IMR-90 (cell line): Measurements from ENCODE around the gene NFKBIA.
A peak's percentile ranks its signal among the peaks of the same experiment; 100 is the strongest.

ENCODE experiments used
- BHLHE40 ChIP-seq: fragments of 150-350 bp; IDR thresholded peaks from 2 replicates; pipeline ENCODE4 v1.6.1; 2016; ENCODE audit warnings: mild to moderate bottlenecking, low read depth, low read length
- CEBPB ChIP-seq: IDR thresholded peaks from 2 replicates; pipeline ENCODE4 v1.6.1; 2012; ENCODE audit warnings: low read depth, low read length, improper control_type of control experiment
- FOS ChIP-seq: fragments of 150-350 bp; IDR thresholded peaks from 2 replicates; pipeline ENCODE4 v1.6.1; 2016; ENCODE audit warnings: low read depth, low read length
- NFE2L2 ChIP-seq: fragments of 150-350 bp; IDR thresholded peaks from 2 replicates; pipeline ENCODE4 v1.6.1; 2016; ENCODE audit warnings: low read depth, mild to moderate bottlenecking, low read length
- POLR2A ChIP-seq: IDR thresholded peaks from 2 replicates; pipeline ENCODE4 v1.6.1; 2012; ENCODE audit warnings: mild to moderate bottlenecking, low read depth, low read length
- RAD21 ChIP-seq: IDR thresholded peaks from 2 replicates; pipeline ENCODE4 v1.6.1; 2012; ENCODE audit warnings: low read length, improper control_type of control experiment
- RCOR1 ChIP-seq: IDR thresholded peaks from 2 replicates; pipeline ENCODE4 v1.6.1; 2012; ENCODE audit warnings: mild to moderate bottlenecking, low read length, improper control_type of control experiment; ENCODE audit not compliant: insufficient replicate concordance
- RFX5 ChIP-seq: IDR thresholded peaks from 2 replicates; pipeline ENCODE4 v1.8.0; 2012; ENCODE audit warnings: low read depth, mild to moderate bottlenecking, low read length, moderate library complexity
- USF2 ChIP-seq: fragments of 150-350 bp; IDR thresholded peaks from 2 replicates; pipeline ENCODE4 v1.6.1; 2017; ENCODE audit warnings: mild to moderate bottlenecking, antibody characterized with exemption, low read length, low read depth
- TF ChIP-seq, protein P1 (sequence below): conservative IDR thresholded peaks from 2 replicates; pipeline ENCODE4 v1.5.1; 2012; ENCODE audit warnings: mild to moderate bottlenecking, low read depth, low read length, improper control_type of control experiment
- TF ChIP-seq, protein P2 (sequence below): fragments of 150-350 bp; IDR thresholded peaks from 2 replicates; pipeline ENCODE4 v1.6.1; 2016; ENCODE audit warnings: low read depth, mild to moderate bottlenecking, low read length, moderate library complexity, borderline replicate concordance

DNA sequence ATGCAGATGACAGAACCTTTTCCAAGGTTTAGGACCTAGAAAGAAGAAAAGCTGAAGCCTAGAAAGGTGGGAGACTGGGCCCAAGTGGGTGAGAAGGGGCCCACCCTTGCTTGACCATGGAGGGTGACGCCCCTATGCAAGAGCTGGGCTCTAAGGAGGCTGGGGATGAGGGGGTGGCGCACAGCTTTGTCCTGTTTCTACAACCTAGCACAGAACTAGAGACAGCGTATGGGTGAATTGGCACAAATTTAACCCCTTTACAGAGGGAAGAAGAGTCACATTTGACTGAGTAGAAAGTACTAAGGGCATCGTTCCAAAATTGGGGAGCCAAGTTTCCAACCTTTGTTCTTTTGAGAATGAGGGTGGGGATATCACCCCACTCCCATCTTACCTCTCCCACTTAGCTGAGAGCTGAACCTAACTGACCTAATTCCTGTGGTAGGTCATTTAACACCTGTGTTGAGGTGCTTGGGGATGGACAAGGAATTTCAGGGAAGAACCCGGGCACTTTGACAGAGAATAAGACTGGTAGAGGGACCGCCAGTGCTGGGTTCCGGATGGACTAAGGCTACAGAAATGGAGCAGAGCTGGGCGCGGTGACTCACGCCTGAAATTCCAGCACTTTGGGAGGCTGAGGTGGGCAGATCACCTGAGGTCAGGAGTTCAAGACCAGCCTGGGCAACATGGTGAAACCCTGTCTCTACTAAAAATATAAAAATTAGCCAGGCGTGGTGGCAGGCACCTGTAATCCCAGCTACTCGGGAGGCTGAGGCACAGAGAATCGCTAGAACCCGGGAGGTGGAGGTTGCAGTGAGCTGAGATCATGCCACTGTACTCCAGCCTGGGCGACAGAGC lies 5.2 kb downstream of the NFKBIA start:
- TF ChIP-seq, protein P1, sequence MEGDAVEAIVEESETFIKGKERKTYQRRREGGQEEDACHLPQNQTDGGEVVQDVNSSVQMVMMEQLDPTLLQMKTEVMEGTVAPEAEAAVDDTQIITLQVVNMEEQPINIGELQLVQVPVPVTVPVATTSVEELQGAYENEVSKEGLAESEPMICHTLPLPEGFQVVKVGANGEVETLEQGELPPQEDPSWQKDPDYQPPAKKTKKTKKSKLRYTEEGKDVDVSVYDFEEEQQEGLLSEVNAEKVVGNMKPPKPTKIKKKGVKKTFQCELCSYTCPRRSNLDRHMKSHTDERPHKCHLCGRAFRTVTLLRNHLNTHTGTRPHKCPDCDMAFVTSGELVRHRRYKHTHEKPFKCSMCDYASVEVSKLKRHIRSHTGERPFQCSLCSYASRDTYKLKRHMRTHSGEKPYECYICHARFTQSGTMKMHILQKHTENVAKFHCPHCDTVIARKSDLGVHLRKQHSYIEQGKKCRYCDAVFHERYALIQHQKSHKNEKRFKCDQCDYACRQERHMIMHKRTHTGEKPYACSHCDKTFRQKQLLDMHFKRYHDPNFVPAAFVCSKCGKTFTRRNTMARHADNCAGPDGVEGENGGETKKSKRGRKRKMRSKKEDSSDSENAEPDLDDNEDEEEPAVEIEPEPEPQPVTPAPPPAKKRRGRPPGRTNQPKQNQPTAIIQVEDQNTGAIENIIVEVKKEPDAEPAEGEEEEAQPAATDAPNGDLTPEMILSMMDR = no peak
- TF ChIP-seq, protein P2, sequence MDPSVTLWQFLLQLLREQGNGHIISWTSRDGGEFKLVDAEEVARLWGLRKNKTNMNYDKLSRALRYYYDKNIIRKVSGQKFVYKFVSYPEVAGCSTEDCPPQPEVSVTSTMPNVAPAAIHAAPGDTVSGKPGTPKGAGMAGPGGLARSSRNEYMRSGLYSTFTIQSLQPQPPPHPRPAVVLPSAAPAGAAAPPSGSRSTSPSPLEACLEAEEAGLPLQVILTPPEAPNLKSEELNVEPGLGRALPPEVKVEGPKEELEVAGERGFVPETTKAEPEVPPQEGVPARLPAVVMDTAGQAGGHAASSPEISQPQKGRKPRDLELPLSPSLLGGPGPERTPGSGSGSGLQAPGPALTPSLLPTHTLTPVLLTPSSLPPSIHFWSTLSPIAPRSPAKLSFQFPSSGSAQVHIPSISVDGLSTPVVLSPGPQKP = no peak
- TF ChIP-seq POLR2A = 0 out of 2 replicates have a peak, but pooled peaks have one; percentile 4
- no peak for TF ChIP-seq CEBPB
- TF ChIP-seq RFX5 = no peak
- no peak for TF ChIP-seq USF2
- TF ChIP-seq BHLHE40 = no peak
- TF ChIP-seq RCOR1 = no peak
- TF ChIP-seq RAD21 = no peak
- TF ChIP-seq NFE2L2 = no peak
- TF ChIP-seq FOS = no peak
